ENCODE results near the gene CHRNB1.

- no peak for TF ChIP-seq CTCF (IDR thresholded peaks at IDR 0.05; ENCODE audit: low read depth, low read length)
- no peak for TF ChIP-seq POLR2A (IDR thresholded peaks at IDR 0.05; ENCODE audit: extremely low read depth, insufficient read length)
- no peak for TF ChIP-seq MAX (IDR thresholded peaks at IDR 0.05; ENCODE audit: low read depth, low read length)
Measured at GRCh38 chr17:7490144-7490543, 45.3 kb downstream of the CHRNB1 start.
